Left cardiac atrium (tissue), 4 donors: Measurements from ENCODE around the gene MTFR2. TPM values are rescaled to one million over a fixed set of nuclear protein-coding genes. Genes with fewer than 3 reads are reported as not detected.
A peak's percentile ranks its signal among the peaks of the same experiment; 100 is the strongest.
"Not testable (repeated sequence)": the region's sequence is repeated elsewhere in the genome, so short reads cannot be mapped to it uniquely, and the experiment has no call there.

Source experiments
- ATAC-seq, 2 donors: fragments of 200-7000 bp; cut with Tn5 transposase; one replicate each; pipeline ENCODE4 v1.9.1; 2020; ENCODE audit warnings: mild to moderate bottlenecking in 2 of 2, moderate library complexity in 2 of 2
- DNase-seq: peaks from one replicate; pipeline ENCODE4 v3.0.0-alpha.2; 2020
- intact Hi-C, 2 donors: fragments of 100-400 bp; cut with DNase I; formaldehyde crosslinking; loops; one replicate each; pipeline versions ENCODE4 v1.14.1 to v1.15.1; 2022 to 2023
- total RNA-seq, 2 donors: library from RNA; stranded (reverse); fragmentation: NEBNext Ultra II Directional; extraction: Animal tissue kit (Norgen Biotek cat#: 25700); gene quantifications; one replicate each; pipeline ENCODE4 v1.2.1, GENCODE V29; 2021
- donor health status: DM: no; HTN: yes; CAD: no.
- donor health status: DM: no; HTN: yes; CAD: no; lungs with severe emphysema.
- donor health status: DM: yes; HTN: yes; CAD: no.
- donor health status: Dilated cardiomyopathy.

Gene MTFR2
- total RNA-seq, 2 donors from 2014 or later: 0.31 to 1.0 TPM

DNA sequence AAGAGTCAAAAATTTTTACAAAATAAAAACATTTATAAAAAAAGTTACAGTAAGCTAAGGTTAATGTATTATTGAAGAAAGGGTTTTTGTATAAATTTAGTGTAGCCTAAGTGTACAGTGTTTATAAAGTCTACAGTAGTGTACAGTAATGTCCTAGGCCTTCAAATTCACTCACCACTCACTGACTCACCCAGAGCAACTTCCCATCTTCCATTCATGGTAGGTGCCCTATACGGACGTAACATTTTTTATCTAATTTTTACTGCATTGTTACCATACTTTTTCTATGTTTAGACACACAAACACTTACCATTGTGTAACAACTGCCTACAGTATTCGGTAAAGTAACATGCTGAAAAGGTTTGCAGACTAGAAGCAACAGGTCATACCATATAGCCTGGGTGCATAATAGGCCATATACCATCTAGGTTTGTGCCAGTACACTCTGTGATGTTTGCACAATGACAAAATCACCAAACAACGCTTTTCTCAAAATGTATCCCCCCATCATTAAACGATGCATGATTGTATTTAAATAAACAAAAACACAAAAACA is 6.0 kb downstream of the MTFR2 start:
- intact Hi-C loops: no loop called here
- DNase-seq (no peak), ATAC-seq (no peak)

DNA sequence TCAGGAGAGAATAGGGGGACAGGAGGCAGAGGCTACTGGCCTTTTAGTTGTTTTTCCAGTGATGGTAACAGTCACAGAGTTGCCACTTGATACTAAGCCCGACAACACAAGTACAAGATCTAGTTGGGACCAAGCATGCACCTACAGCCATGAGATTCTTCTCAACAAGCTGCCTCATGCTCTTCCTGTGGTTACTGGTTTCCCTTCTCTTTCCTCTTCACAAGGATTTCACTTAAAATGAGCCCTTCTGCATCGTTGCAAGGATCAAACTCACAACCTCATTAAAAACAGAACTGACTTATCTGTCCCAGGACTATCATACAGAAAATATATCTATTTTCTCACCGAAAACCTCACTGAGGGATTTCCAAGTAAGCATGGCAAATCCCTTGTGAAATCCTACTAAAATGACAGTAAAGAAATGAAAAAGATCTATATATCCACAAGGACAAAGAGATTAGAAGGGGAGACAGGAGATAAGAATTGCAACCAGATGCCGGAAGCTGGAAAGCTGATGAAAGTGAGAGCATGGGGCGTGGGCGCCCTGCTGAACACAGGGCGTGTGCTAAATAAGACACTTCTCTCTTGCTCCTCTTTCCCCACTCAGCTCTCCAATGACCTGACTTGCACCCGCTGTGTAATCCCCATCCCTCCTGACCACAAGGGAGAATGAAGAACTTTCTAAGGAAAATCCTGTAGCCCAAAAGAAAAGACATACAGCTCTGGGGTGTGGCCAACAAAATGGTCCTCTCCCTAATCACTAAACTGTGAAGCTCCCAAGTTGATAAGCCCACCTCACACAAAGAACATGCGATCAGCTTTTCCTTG is 13.4 kb downstream of the MTFR2 start:
- intact Hi-C loops: no loop called here
- ATAC-seq: peak in 1 of 2 donors; percentile 53
- DNase-seq: no peak

DNA sequence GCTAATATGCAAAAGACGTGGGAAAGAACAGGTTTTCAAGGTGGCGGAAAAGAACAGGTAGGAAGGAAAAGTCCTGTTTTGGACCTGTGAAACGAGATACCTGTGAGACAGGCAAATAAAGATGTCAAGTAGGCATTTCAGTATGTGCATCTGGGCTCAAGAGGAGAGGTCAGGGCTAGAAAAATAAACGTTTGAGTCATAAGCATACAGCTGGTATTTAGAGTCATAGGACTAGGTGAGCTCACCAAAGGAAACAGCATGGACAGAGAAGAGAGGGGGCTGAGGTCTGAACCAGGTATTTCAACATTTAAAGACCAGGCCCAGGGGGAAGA is 14.9 kb downstream of the MTFR2 start:
- no peak for ATAC-seq
- DNase-seq: no peak
- intact Hi-C loops: no loop called here

DNA sequence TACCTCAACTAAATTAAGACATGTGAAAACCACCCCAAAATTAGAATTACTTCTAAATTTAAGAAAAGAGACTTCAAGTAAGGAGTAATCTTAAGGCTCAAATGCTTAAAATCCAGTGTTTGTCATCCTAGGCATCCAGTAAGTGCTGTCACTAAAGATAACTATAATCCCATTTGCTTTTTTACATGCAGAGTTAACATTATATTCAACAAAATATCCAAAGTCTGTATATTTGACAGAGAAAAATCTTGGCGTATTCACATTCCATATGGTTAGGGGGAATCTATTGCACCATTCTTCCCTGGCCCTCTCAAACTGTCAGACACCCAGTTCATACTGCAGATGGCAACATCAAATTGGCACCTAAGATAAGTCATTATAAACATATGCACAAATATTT is 17.4 kb downstream of the MTFR2 start:
- intact Hi-C loops: no loop called here
- DNase-seq: no peak

DNA sequence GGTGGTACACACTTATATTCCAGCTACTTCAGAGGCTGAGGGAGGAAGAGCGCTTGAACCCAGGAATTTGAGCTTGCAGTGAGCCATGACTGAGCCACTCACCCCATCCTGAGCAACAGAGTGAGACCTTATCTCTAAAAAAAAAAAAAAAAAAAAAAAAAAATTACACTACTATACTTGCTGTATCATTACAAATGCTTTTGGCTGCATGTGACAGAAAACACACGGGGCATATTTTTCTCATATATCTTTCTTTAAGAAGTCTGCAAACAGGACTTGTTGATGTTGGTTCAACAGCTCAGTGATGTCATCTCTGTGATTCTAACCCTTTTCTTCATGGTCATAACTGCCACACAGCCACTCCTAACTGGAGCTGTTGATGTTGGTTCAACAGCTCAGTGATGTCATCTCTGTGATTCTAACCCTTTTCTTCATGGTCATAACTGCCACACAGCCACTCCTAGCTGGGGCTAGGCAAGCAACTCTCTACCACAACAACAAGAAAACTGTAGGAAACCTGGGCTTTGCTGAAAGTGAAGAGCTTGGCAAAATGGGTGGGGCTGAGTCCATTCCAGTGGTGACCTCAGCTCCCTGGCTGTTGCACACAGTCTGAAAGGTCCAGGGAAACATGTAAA is 19.8 kb downstream of the MTFR2 start:
- intact Hi-C loops: no loop called here
- ATAC-seq (peak in 1 of 2 donors; percentile 37), DNase-seq (no peak)

More for the DNA sequence above, 17.4 kb downstream of the MTFR2 start:
- no peak for ATAC-seq

DNA sequence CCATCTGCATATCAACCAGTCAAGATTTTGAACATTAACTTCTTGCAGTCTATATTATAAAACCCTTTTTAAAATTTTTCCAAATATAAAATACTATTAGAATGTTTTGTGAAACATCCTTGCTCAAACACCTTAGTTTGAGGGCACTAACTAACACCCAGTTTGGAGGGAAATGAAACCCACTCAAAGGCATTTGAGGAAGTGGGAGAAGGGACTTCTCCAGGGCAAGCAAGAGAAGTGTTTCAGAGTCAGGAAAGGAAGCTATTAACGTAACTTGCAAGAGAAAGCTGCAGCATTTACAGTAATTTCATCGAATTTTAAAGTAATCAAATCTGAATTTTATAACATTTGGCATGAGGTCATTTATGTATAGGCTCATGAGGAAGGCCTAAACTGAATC is 21.3 kb downstream of the MTFR2 start:
- ATAC-seq: no peak
- intact Hi-C loops: loop anchor here in 1 of 2 donors (5.0 kb wide), 1 partner anchor 197 kb away; no protein-coding TSS in a partner anchor
- DNase-seq: no peak

DNA sequence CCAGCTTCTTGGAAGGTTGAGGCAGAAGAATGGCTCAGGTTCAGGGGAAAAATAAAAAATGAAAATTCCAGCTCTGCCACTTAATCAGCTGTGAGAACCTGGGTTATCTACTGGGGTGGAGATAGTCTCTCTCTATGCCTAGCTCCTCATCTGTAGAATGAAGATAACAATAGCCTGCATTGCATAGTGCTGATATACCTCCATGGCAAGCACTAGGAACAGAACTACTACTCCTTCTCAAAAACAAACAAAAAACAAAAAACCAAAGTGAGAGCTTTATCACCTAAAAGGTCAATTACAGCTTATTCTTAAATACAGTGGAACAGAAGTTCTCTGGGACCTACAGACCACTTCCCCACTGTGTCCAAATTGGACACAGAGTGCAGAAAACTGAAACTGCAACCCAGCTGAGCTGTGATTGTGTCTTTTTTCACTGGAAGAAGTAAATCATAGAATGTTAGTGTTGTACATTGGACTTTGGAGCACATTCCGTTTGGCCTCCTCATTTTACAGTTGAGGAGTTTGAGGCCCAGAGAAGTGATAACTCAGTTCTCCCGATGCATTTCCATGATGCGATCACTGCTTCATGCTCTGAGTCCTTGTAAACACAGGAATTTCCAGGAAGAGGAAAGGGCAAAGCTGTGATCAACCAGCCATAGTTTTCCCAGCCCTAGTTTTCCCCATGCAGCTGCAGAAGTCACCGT is 23.3 kb downstream of the MTFR2 start:
- intact Hi-C loops: loop anchor here in 1 of 2 donors (5.0 kb wide), 1 partner anchor 195 kb away; no protein-coding TSS in a partner anchor
- peak; percentile 34 to 35 for ATAC-seq
- DNase-seq: no peak

DNA sequence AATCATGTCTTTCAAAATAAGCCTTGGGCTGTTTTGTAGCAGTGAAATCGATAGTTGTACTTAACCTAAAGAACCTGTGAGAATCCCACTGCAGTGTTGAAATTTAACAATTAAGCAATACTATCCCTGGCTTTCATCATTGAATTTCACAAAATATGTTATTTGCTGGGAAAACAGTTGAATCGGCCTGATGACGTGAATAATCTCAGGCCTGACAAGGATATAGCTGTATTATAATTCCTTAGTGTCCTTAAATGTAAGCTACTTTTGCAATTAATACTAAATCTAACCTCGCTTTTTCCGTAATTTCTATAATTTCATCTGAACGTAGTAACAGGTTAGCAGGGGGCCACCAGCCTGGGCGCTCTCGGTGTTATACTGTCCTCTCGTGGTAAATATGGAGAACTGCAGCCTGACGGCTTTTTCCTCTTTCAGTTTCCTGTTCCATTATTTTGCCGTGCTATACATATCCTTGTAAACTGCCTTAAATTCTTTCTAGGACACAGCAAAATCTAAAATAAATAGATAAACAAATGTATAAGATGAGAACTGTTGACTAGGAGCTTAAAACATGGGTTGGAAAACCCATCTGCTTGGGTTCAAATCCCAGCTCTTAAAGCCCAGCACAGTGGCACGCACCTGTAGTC is 24.0 kb downstream of the MTFR2 start:
- ATAC-seq (peak; percentile 77 to 88), DNase-seq (peak; percentile 45)
- intact Hi-C loops: loop anchor here in 1 of 2 donors (5.0 kb wide), 1 partner anchor 194 kb away; no protein-coding TSS in a partner anchor

DNA sequence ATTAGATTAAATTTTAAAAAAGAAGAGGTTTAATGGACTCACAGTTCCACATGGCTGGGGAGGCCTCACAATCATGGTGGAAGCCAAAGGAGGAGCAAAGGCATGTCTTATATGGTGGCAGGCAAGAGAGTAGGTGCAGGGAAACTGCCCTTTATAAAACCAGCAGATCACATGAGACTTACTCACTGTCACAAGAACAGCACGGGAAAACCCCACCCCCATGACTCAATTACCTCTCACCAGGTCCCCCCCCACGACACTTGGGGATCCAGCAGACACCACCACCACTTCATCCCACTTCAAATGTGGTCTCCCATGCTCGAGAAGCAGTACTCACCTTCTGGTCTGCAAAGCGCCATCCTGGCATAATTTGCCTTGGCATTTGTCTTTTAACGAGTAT is 24.6 kb downstream of the MTFR2 start:
- ATAC-seq: no peak
- intact Hi-C loops: loop anchor here in 1 of 2 donors (2.0 to 5.0 kb wide), 2 partner anchors 193 to 689 kb away; no protein-coding TSS in a partner anchor
- no peak for DNase-seq

DNA sequence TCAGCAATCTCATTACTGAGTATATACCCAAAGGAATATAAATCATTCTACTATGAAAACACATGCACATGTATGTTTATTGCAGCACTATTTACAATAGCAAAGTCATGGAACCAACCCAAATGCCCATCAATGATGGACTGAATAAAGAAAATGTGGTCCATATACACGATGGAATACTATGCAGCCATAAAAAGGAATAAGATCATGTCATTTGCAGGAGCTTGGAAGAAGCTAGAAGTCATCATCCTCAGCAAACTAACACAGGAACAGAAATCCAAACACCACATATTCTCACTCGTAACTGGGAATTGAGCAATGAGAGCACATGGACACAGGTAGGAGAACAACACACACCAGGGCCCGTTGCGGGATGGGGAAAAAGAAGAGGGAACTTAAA is 25.1 kb downstream of the MTFR2 start:
- ATAC-seq, DNase-seq: not testable (repeated sequence)
- intact Hi-C loops: loop anchor here in 1 of 2 donors (2.0 to 5.0 kb wide), 2 partner anchors 193 to 688 kb away; no protein-coding TSS in a partner anchor

DNA sequence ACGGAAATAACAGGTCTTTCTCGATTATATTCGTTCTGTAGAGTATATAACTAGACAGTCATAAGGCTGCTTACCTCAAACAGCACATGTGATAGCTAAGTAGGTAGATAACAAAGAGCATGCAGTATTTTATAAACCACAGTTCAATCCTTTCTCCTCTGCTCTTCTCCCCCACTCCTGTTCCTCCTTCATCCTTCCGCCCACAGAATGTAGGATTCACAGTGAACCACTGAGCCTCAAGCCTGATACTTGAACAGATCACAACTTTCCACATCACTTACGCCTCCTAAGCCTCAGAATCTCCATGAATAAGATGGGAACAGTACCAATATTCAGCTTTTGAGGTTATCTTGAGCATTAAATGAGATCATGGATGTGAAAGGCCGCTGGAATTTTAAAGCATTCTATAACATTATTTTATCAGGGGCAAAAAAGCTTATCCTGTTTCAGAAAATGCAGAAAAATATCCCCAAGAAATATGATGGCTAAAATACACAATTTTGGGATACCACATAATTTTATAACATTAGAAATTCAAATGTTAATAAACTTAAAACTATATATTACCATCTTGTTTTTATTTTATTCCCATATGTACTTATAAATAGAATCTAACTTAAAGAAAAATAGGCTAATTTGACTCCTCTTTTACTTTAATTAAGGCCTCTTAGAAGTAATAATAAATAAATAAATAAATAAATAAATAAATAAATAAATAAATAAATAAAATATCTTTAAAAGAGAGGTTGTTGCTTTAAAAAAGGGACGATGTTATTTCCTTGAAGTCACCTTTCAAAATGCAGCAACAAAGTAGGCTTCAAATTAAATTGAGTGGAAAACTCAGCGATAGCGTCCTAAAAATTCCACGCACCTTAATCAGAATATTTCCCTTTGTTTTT is 33.4 kb downstream of the MTFR2 start:
- ATAC-seq (no peak), DNase-seq (no peak)
- intact Hi-C loops: no loop called here

DNA sequence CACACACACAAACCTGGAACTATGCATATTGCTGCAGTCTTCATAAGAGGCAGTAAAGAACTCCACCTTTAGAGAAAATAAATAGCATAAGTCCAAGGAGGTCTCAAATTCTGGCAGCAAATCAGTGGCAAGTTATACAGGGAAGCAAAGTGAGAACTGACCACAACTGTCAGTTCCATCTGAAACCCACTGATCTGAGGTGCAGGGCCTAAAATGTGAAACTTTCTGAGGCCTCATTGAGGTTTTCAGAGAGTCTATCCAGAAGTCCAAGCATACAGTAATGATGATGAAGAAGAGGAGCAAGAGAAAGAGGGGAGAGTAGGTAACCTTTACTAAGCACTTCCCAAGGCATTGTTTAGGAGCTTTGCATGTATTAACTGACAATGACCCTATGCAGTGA is 36.3 kb downstream of the MTFR2 start:
- ATAC-seq (no peak), DNase-seq (no peak)
- intact Hi-C loops: no loop called here

DNA sequence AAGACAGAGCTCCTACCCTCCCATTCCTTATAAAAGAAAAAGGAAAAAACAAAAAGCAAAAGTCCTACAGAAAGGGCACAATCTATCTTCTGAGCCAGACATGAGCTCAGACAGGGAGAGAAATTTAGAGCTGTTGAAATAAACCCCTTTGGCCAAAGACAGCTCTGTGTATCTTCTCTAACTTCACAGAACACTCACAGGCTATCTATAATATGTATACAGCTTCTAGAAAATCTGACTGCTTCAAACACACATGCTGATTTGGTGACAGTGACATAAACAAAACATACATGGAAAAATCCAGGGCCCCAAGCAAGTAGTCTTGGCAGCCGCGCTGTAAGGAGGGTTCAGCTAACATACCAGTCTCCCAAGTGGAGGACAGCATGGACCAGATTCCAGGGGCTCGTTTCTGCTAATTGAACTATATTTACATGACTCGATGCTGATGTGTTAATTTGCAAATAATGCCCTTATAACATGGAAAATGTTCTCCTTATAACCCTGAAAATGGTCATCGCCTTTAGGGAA is 37.0 kb downstream of the MTFR2 start:
- ATAC-seq (no peak), DNase-seq (no peak)
- intact Hi-C loops: no loop called here

DNA sequence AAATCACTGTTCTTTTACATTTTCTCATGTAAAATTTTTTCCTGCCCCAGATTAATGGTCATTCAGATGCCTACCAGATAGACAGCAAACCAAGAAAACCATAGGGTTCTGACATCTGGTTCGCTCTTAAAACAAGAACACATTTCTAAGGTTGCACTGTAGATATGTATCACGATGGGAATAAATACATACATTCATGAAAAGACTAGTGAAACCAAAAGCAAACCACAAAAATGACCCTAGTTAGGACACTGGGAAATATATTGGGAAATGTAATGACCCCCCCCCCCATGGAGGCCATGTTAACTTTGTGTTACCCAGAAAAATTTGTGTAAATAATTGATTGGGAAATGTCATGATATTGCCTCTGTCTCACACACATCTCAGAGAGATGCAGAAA is 37.5 kb downstream of the MTFR2 start:
- intact Hi-C loops: no loop called here
- no peak for DNase-seq
- ATAC-seq: no peak

DNA sequence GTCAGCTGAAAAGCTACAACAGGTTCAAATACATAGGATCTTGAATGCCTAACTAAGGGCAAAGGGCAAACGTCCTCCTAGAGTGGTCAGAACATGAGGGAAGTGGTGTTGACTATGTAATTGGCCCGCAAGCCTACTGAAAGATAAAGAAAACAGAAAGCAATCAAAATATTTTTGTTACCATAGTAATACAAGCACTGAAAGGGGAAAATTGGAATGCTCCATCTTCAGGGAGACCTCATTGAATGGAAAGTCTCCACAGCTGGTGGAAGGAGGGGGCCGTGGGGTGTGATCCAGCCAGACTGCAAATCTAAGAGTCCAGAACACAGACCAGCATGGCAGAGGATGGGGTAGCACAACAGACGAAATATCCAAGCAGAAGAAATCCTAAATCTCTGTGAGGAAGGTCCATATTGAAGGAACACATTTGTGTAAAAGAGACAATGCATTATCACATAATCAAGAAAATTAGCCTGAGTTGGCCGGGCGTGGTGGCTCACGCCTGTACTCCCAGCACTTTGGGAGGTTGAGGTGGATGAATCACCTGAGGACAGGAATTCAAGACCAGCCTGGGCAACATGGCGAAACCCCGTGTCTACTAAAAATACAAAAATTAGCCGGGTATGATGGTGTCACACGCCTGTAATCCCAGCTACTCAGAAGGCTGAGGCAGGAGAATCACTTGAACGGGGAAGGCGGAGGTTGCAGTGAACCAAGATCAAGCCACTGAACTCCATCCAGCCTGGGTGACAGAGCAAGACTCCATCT is 39.5 kb downstream of the MTFR2 start:
- no peak for DNase-seq
- intact Hi-C loops: no loop called here
- peak in 1 of 2 donors; percentile 72 for ATAC-seq

DNA sequence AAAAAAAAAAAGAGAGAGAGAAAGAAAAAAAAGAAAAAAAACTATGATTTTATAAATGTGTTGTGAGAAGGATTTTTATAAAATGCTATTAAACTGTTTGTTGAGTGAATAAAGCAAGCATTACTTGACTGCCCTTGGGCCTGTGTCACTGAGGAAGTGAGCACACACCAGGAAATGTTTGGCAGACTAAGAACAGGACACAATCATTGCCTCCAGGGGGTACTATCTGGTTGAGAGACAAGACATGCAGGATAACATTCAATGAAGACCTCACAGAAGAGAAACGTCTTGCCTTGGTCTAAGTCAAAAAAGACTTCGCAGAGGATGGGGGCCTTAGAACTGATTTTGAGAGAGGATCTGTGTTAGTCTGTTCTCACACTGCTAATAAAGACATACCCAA is 40.6 kb downstream of the MTFR2 start:
- DNase-seq (no peak), ATAC-seq (no peak)
- intact Hi-C loops: no loop called here

DNA sequence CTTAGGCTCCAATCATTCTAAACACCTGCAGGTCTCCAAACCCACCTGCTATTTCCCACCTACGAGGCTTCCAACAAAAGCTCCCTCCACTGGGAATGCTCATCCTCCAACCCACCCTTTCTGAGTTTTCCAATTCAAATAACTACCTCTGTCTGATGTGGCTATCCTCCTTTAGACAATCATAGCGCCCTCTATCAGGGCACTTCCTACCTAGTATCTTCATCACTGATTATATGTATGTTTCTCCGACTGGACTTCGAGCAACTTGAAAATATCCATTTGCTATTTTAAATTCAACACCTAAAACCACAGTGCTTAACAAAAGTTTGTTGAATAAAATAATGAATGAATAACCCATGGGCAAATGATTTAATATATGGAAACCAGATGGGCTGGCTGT is 41.3 kb downstream of the MTFR2 start:
- intact Hi-C loops: no loop called here
- no peak for ATAC-seq

More for the DNA sequence above, 41.3 kb downstream of the MTFR2 start:
- DNase-seq: no peak
